Hematopoietic multipotent progenitor cell treated with erythropoietin and hydrocortisone succinate and interleukin-3 and kit ligand, for 17 days (in vitro differentiated cells): ENCODE results near the gene NUP50.

Source experiments
- DNase-seq: peaks from one replicate; pipeline ENCODE4 v3.0.0-alpha.2; 2015; ENCODE audit warnings: low spot score

The NUP50 gene

DNA sequence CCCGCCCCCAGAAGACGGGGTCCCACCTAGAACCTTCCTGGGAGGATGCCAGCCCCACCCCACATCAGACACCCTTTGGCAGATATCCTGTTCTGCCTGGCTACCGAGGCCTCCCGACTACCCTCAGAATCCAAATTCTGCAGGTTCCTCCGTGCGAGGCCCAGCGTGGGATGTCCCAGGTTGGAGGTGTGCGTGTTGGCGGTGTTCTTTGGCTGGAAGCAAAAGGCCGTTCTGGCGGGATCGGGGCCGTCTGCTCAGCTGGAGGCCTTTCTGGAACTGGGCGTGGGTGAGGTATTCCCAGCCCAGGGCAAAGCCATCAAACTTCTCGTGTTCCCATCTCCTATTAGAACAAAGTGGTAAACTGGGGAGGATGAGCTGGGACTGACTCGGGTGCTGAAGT lies 32.6 kb downstream of the NUP50 start:
- no peak for DNase-seq

GRCh38 chr22:45196926-45197605 lies 33.3 kb downstream of the NUP50 start:
- no peak for DNase-seq

DNA sequence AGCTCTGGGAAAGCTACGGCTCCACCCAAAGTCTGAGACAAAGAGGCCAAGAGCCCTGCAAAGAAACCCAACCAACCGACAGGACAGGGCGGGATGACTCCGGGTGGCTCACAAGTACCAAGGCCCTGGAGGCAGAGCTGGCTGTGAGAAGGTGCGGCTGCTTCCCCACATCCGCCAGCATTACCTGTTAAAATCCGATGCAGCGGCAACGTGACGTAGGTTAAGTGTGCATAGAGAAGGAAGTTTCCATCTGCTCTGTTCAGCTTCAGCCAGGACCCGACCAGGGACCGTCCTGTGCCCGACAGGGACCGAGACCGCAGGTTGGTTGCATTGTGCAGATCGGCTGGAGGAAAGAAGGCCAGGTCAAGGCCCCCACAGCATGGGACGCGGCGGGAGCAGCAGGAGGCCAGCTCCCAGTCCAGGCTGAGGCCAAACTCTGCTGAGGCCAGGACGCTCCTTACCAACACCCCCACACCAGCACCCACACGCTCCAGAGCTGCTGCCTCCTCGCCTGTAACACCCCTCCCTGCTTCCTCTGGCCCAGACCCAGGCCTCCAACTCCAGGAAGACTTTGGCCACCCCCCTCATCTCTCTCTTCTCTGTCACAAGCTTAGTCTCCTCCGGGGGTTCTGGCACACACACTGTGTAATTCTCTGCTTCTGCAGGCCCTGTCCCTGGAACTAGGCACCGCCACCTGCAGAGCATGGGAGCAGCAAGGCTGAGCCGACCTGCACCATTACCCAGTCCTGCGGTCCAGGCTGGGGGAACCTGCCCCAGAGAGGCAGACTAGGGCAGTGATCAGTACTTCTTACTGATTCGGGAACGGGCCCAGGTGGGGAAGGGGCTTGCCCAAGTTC lies 34.1 kb downstream of the NUP50 start:
- no peak for DNase-seq

DNA sequence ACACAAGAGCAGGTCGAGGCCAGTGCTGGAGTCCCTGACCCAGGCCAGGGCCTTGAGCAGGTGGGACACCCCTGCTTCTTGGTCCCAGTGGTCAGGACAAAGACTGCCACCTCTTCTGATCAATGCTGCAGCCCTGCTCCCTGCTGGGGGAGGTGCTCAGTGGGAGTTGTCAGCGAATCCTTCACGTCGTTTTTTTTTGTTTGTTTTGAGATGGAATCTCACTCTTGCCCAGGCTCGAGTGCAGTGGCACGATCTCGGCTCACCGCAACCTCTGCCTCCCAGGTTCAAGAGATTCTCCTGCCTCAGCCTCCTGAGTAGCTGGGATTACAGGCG lies 34.7 kb downstream of the NUP50 start:
- no peak for DNase-seq

DNA sequence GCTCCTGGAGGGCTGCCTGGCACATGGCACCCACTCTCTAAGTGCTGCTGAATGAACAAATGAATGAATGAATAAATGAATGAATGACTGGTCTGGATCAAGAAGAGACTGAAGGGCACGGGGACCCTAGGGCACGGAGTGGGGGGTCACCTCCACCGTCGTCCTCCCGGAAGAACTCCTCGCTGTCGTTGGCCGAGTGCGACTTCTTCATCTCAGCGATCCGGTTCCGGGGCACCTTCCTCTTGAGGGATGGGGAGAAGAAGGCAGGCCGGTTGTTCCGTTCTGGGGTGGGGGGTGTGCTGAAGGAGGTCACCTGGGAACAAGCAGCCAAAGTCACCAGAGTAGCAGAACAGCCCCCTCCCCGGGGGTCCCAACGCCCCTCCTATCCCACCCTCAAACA lies 36.0 kb downstream of the NUP50 start:
- no peak for DNase-seq

DNA sequence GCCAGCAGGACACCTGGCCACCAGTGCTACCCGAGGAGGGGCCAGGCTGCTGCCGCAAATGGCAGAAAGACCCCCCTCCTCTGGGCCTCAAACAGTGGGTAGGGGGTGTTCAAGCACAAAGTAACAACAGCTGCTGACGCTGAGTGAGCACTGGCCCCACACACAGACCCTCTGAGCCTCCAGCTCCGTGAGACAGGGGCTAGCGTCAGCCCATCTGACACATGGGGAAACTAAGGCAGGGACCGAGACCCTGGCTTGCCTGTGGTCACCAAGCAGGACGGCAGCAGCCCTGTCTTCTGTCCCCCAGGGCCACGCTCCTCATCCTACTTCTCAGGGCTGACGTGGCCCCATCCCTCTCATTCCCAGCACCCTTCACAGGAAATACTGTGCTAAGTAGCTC lies 36.5 kb downstream of the NUP50 start:
- DNase-seq, result no peak

GRCh38 chr22:45200860-45201511 lies 37.3 kb downstream of the NUP50 start:
- DNase-seq, result no peak

DNA sequence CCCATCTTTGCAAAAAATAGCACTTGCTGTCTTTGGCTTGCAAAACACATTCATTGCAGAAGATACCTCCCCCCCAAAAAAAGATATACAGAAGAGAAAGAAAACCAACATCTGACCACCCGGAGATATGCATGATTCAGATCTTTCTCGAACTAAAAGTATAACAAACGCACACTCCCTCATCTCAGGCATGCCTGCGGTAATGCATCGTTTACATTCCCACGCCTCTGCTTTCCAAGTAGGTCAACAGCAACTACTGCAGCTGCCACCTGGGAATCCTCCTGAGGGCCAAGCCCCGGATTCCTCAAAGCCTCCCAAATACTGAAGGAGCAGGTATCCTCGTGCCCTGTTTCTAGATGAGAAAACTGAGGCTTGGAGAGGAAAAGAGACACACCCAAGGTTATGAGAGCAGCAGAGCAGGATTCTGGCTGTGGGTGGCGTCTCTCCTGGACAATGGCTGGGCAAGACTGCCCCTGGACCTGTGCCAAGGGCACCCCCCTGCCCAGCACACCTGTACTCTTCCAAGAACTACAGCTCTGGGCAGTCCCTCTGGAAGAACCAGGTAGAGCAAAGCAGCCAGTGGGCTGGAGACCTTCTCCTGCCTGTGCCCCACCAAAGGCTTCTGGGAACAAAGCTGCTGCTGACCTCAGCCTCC lies 38.1 kb downstream of the NUP50 start:
- no peak for DNase-seq

GRCh38 chr22:45202333-45203149 lies 38.8 kb downstream of the NUP50 start:
- no peak for DNase-seq

DNA sequence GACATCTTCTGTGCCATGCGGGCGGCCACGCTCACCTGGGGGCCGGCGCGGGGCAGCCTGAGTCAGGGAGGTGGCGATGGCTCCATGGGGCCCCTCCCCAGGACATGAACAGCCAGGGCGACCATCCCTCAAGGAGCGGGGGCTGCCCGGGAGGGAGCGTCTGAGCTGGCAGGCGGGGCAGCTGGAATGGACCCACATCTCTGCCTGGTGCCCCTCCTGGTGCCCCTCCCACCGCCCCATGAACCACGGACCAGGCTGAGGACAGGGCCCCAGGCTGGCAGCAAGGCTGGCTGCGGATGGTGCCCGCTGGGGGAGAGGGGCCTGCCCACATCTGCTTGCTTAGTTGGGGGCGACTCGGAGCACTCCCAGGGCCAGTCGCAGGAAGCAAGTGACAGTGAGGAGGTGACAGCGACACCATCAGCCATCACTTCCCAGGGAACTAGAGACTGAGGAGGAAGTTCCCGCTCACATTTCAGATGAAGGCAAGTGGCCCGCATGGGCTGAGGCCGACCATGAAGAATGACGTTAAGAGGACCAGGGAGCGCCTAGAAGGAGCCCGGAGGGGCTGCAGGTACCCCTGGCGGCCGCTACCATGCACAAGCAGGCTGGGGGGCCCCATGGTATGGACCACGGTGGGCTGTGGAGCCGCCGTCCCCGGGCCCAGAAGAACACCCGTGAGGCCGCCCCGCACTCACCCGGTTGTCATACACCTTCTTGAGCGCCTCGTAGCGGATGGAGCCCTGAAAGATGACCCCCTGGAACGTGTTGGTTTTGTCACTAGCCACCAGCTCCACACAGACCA lies 39.6 kb downstream of the NUP50 start:
- DNase-seq, result no peak

DNA sequence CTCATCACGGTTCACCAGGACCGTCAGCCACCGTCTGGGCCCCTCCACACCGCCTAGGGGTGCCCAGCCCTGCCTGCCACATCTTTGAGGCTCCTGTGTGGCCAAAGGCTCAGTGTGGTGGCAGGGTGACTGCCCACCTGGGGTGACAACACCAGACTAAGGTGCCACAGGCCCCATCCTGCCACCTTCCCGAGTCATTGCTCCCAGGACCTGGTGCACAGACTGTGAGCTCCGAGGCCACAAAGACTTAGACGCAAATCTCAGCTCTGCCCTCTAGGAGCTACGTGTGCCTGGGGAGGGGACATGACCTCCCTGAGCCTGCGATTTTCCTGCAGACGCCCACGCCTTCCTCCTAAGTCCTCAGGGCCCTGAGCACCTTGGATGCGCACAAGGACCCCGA lies 40.5 kb downstream of the NUP50 start:
- no peak for DNase-seq

DNA sequence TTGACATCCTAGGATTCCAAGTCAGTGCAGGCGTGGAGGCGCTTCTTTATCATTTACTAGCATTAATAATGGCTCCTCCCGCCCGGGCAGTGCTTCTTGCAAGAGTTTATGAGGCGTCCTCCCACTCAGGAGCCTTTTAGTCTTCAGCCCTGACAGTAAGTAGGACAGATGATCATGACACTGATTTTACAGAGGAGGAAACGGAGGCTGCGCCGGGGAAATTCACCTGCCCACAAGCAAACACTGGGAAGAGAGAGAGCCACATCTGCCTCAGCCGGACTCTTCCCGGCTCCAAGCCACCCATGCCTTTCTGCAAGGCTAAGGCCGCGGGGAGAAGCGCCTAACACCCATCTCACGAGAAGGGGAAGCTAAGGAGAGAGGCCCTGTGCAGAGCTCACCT lies 41.1 kb downstream of the NUP50 start:
- DNase-seq, result no peak

- no peak for DNase-seq
Observed at GRCh38 chr22:45205276-45205925, 41.7 kb downstream of the NUP50 start.

- no peak for DNase-seq
Observed at GRCh38 chr22:45206233-45206632, 42.5 kb downstream of the NUP50 start.

DNA sequence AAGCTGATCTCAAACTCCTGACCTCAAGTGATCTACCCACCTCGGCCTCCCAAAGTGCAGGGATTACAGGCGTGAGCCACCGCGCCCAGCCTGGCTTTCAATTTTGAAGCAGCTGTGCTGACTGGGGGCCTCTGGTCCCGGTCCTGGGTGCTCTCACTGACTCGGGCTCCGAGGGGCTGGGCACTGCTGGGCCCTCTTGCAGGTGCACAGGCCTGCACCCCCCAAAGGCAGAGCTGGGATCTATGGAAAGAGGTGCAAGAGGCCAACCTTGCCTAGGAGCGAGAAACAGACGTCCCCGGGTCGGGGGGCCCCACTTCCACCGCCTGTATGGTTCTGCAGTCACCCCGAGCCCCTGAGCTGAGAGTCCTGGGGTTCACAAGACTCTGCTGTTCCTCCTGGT lies 43.8 kb downstream of the NUP50 start:
- DNase-seq, result no peak

GRCh38 chr22:45207981-45208664 lies 44.4 kb downstream of the NUP50 start:
- DNase-seq, result no peak

- no peak for DNase-seq
Observed at GRCh38 chr22:45208696-45208992, 44.9 kb downstream of the NUP50 start.

- peak; percentile 46 for DNase-seq
Observed at GRCh38 chr22:45208993-45209838, 45.5 kb downstream of the NUP50 start.

DNA sequence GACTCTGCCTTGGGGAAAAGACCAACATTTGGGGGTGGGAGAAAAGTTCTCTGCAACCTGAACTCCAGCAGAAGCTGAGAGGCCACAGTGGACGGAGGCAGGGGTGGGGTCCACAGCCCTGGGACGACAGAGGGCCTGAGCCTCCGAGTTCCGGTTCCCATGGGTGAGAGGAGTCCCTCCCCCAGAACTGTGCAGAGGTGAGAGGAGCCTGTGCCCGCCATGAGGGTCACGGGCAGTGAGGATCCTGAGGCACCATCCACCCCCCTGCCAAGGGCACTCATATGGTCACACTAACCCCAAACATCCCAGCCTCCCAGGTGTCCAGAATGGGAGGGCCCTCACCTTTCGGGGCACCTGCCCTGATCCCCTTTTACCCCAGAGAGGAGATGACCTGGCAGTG lies 46.4 kb downstream of the NUP50 start:
- DNase-seq, result no peak
